Gastrocnemius medialis (tissue), 4 donors: ENCODE data around the gene PDK3.

ENCODE experiments used
- POLR2A ChIP-seq, 2 donors: fragments of 450-650 bp; IDR thresholded peaks; one replicate each; pipeline ENCODE4 v1.6.1; 2017; ENCODE audit warnings: antibody characterized with exemption in 2 of 2, mild to moderate bottlenecking in 2 of 2, moderate library complexity in 2 of 2
- TF ChIP-seq, protein P1 (sequence below), 5 experiments: fragments of 450-650 bp in 3 of 5; fragments of 200-600 bp in 2 of 5; sonication (generic) in 2 of 5; IDR thresholded peaks in 4 of 5; conservative IDR thresholded peaks in 1 of 5; 1 replicate in 4 of 5; 2 replicates in 1 of 5; pipeline ENCODE4 v1.5.1; 2016 to 2019; ENCODE audit warnings: antibody characterized with exemption in 5 of 5, mild to moderate bottlenecking in 3 of 5, moderate library complexity in 3 of 5

DNA sequence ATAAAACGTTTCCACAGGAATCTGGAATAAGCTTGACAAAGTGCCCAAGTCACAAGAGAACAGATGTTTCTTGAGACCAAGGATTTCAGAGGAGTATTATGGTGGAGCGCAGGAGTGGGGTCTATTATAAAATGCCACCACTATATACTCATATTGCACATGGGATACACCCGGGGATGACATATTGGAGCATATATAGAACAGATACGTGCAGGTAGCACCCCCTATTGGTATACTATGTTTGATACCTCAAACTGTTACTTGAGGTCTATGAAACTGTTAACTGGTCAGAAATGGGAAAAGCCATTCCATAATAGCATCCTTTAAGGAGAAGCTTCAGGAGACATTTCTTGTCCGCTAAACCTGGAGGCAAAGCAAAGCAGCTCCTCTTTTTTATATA lies 96.0 kb downstream of the PDK3 start:
- no peak for TF ChIP-seq POLR2A (IDR thresholded peaks at IDR 0.05)
- TF ChIP-seq, protein P1, sequence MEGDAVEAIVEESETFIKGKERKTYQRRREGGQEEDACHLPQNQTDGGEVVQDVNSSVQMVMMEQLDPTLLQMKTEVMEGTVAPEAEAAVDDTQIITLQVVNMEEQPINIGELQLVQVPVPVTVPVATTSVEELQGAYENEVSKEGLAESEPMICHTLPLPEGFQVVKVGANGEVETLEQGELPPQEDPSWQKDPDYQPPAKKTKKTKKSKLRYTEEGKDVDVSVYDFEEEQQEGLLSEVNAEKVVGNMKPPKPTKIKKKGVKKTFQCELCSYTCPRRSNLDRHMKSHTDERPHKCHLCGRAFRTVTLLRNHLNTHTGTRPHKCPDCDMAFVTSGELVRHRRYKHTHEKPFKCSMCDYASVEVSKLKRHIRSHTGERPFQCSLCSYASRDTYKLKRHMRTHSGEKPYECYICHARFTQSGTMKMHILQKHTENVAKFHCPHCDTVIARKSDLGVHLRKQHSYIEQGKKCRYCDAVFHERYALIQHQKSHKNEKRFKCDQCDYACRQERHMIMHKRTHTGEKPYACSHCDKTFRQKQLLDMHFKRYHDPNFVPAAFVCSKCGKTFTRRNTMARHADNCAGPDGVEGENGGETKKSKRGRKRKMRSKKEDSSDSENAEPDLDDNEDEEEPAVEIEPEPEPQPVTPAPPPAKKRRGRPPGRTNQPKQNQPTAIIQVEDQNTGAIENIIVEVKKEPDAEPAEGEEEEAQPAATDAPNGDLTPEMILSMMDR (IDR thresholded peaks at IDR 0.05 in 4 of 5, conservative IDR thresholded peaks at IDR 0.05 in 1 of 5), result no peak
